Measurements from ENCODE around the gene TARDBP.
"Not testable (repeated sequence)": the region's sequence is repeated elsewhere in the genome, so short reads cannot be mapped to it uniquely, and the experiment has no call there.

Gene TARDBP

GRCh38 chr1:11058026-11058425, 45.6 kb downstream of the TARDBP start:
- DNase-seq (ENCODE audit: extremely low spot score, insufficient read length, low read depth) = no peak
- FAIRE-seq = no peak

- FAIRE-seq = no peak
- DNase-seq (ENCODE audit: extremely low spot score, insufficient read length, low read depth) = no peak
Observed at GRCh38 chr1:11058595-11059154, 46.2 kb downstream of the TARDBP start.

GRCh38 chr1:11059155-11059967, 46.9 kb downstream of the TARDBP start:
- FAIRE-seq (no peak), DNase-seq (ENCODE audit: extremely low spot score, insufficient read length, low read depth) (peak; percentile 28)

GRCh38 chr1:11059968-11060830, 47.7 kb downstream of the TARDBP start, which contains the start of gene SRM:
SRM (minus strand) TSS chr1:11060018; CDS start chr1:11059943, 75 bp downstream.
- DNase-seq (ENCODE audit: extremely low spot score, insufficient read length, low read depth) = peak; percentile 98
- peak; percentile 89 for FAIRE-seq

GRCh38 chr1:11061652-11062365, 49.4 kb downstream of the TARDBP start:
- FAIRE-seq (no peak), DNase-seq (ENCODE audit: extremely low spot score, insufficient read length, low read depth) (no peak)

- peak; percentile 55 for DNase-seq (ENCODE audit: extremely low spot score, insufficient read length, low read depth)
- FAIRE-seq = peak; percentile 89
Observed at GRCh38 chr1:11062965-11063401, 50.5 kb downstream of the TARDBP start.

- not testable (repeated sequence) for FAIRE-seq
Observed at GRCh38 chr1:11063937-11064537, 51.6 kb downstream of the TARDBP start.

GRCh38 chr1:11064942-11065341, 52.5 kb downstream of the TARDBP start:
- no peak for FAIRE-seq
- no peak for DNase-seq (ENCODE audit: extremely low spot score, insufficient read length, low read depth)

More at GRCh38 chr1:11063937-11064537, 51.6 kb downstream of the TARDBP start:
- DNase-seq (ENCODE audit: extremely low spot score, insufficient read length, low read depth) = not testable (repeated sequence)

- FAIRE-seq (no peak), DNase-seq (ENCODE audit: extremely low spot score, insufficient read length, low read depth) (no peak)
Observed at GRCh38 chr1:11065796-11066195, 53.3 kb downstream of the TARDBP start.

- DNase-seq (ENCODE audit: extremely low spot score, insufficient read length, low read depth) = no peak
- no peak for FAIRE-seq
Observed at GRCh38 chr1:11067716-11068599, 55.5 kb downstream of the TARDBP start.

- DNase-seq (ENCODE audit: extremely low spot score, insufficient read length, low read depth) = no peak
- no peak for FAIRE-seq
Observed at GRCh38 chr1:11068600-11069473, 56.4 kb downstream of the TARDBP start.

- no peak for DNase-seq (ENCODE audit: extremely low spot score, insufficient read length, low read depth)
- FAIRE-seq = no peak
Observed at GRCh38 chr1:11070876-11071275, 58.4 kb downstream of the TARDBP start.

GRCh38 chr1:11071463-11072215, 59.2 kb downstream of the TARDBP start:
- DNase-seq (ENCODE audit: extremely low spot score, insufficient read length, low read depth) = no peak
- FAIRE-seq = no peak

GRCh38 chr1:11072216-11072917, 59.9 kb downstream of the TARDBP start:
- no peak for FAIRE-seq
- no peak for DNase-seq (ENCODE audit: extremely low spot score, insufficient read length, low read depth)

GRCh38 chr1:11073398-11073797, 60.9 kb downstream of the TARDBP start:
- not testable (repeated sequence) for DNase-seq (ENCODE audit: extremely low spot score, insufficient read length, low read depth); FAIRE-seq
